Middle frontal gyrus (tissue), 1 donor: Measurements from ENCODE around the gene COL4A1.

ENCODE experiments used
- DNase-seq: peaks from one replicate; pipeline ENCODE4 v3.0.0-alpha.2; 2015; ENCODE audit warnings: low spot score; ENCODE audit errors: extremely low spot score

Gene COL4A1

DNA sequence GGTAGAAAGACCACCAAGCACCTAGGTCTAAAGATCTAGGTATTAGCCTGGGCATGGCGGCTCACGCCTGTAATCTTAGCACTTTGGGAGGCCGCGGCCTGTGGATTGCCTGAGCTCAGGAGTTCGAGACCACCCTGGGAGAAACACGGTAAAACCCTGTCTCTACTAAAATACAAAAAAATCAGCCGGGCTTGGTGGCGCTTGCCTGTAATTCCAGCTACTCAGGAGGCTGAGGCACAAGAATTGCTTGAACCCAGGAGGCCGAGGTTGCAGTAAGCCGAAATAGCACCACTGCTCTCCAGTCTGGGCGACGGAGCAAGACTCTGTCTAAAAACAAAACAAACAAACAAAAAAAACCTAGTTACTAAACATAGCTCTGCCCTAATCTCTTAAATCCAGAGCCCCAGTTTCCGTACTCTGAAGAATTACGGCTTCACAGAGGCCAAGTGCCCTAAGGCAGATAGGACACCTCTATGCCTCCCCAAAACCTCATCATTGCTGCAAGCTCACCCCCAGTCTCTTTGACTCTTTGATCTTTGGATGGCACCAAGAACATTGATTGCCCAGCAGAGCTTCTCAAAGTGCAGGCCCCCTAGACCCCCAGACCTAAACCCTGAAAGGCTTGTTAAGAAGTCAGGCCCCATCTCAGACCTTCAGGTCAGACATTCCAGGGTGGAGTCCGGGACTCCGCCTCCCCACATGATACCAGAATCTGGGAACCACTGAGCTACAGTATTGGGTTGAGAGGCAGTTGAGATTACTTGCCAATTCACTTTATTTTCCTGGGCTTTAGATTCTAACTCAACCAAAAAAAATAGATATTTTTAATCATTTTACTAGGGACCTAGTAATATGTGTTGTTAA is 2.9 kb upstream of the COL4A1 start:
- no peak for DNase-seq

DNA sequence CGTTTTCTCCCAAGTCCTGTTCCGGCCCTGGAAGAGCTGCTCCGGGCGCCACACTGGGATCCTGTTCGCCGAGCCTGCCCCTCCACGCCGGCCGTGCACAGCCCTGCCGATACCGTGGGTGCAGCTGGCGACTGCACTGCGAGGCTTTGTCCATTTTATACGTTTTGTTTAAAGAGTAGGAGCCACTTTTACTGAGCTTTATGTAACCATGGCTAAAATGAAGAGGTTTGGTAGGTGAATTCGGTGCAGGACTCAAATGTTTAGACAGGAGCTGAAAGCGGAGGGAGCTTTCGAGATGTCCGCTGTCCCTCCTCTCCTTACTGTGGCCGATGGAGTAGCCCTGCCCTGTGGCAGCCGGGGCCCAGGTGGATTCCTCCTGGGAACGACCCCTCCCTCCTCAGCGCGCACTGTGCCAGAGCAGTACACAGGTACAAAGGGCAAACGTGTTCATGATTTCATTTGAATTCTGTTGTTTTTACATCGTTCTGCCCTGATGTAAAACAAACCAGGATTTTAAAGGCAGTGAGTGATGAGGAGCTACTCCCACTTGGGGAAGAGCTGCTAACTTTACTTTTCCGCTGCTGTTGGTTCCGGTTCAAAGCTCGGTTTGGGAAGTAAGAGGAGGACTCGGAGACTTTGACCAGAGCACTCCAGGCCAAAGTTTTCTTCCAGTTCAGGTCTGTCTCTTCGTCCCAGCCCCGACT is 1.9 kb upstream of the COL4A1 start:
- DNase-seq = no peak

DNA sequence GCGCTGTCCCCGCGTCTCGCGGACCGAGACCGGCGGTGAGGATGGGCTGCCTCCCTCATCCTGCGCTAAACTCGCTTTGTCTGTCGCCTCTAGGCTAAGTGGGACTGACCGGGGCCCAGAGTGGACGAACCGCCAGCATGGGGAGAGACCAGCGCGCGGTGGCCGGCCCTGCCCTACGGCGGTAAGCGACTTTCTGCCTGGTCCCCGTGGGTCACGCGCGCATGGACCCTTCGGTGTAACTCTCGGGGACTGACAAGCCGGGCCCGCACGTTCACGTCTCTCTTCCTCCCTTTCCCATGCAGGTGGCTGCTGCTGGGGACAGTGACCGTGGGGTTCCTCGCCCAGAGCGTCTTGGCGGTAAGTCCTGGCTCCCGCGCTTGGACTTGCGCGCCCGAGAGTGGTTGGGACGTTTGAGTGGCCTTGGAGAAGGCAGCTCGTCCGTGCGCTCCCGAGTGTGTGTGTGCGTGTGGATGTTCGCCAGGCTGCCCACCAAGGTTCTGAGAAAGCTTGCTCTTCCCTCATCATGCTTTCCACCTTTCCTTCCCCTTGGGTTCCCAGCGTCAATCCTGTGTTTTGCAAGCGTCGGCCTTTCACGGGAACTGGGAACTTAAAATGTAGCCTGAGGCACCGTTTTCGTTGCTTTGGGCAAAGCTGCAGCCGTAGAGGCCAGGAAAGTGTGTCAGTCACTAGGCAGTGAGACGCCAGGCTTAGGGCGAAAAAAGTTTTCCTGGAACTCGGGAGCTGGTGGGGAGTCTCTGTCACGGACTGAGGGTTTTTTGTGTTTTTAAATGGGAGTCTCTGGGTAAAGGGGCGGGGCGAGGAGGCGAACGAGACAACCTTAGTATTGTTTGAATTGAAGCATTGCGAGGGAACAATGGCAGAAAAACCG is 1.1 kb upstream of the COL4A1 start:
- DNase-seq = no peak

DNA sequence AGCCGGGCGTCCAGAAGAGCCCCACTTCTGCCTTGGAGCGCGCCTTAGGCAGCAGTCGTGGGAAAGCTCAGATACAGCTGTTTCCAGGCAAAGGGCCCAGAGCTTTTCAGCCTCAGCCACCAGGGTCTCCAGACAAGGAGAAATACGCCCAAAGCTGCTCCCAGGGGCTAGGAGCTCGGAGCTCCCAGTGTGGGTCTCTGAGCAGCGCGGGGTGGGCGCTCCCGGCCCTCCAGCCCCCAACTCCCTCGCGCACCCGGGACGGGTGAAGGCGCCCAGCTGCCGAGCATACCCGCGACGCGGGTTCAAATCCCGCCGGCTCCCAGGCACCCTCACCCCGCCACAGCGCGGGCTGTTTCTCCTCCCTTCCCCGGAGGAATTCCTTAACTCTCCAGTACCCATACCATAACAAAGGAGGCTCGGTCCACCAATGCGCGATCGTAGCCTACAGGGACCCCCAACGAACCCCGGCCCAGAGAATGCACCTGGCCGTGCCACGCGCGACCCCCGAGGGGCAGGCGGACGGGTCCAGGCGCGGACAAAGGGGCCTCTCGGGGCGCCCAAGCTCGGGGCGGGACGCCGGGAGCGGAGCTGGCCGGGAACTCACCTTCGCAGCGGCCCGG is 507 bp downstream of the COL4A1 start:
- no peak for DNase-seq

DNA sequence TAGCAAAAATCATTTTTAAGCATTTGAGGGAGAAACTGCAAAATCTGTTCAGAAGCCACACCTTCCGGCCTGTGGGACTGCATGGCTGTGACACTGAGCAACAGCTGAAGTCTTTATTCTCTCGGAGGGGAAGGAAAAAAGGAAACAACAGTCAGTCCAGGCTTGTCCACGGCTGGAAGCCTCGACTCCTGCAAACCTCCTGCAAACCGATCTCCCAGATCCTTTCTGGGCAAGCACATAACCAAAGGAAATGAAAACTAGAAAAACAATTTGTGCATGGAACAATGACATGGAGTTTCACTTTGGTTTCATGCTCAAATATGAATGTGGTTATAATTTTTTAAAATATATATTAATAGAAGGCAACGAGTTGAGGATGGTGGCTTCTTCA is 1.0 kb downstream of the COL4A1 start:
- no peak for DNase-seq

DNA sequence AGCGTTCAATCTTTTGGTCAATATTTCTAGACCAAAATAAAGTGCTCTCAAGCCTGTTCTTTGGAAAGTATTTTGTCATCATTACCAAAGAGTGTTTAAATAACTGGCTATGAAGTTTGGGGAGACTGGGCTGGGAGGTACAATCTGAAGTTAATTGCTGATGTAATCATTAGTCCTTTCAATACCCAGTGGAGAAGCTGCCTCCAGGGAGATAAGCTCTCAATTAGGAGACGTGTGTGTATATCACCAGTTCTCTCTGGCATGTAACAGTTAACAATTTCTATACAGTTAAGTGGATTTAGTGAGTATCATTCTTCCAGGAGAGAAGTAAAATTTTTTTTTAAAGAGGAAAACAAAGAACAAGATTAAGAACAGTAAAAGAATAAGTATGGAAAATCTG is 1.4 kb downstream of the COL4A1 start:
- no peak for DNase-seq

DNA sequence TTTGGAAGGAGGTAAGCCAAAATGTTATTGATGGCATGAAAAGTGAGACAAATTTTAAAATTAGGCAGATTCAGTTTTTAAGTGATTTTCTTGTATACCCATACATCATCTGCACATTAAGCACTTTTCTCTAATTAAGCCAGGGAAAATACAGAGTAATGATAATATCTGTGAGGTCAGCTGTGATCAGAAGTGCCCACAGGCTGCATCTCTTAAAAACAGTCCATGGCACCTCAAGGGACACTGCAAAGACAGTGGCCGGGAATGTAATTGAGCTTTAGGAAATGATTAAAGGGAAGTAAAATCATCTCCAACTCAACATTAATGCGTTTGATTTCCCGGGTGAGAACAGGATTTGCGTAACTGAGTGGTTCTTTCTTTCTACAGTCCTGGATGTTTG is 2.0 kb downstream of the COL4A1 start:
- DNase-seq = no peak

DNA sequence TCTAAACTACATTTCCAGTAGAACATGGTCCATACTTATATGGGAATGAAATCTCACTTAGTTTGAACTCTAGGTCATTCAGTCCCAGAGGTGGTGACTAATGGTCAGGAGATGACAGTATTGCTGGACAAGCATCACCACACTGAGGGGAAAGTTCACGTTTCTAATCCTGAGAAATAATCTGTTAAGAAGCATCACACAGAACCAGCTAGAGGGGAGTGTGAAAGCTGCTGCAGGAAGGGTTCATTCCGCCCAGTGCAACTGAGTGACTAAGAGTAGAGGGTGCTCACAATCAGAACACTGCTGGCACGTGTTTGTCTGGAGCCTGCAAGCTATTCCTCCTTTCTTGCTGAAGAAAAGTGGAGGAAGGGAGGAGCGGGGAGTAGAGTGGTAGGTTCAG is 2.7 kb downstream of the COL4A1 start:
- no peak for DNase-seq

DNA sequence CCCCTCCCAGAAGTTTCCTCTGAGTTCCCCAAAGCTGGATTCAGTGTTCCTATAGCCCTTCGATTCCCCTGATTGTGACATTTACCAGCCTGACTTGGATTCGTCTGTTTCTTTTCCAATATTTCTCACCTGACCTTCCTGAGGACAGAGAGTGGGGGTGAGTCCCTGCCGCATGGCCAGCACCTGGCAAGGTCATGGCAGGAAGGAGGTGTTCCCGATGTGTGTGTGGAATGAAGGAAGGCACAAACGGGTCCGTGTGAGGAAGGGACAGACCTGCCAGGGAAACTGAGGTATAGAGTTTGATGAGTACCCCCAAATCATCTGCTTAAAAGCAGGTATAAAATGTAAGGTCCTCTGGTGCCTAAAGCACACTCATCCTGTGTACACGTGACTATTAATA is 3.3 kb downstream of the COL4A1 start:
- DNase-seq = no peak

DNA sequence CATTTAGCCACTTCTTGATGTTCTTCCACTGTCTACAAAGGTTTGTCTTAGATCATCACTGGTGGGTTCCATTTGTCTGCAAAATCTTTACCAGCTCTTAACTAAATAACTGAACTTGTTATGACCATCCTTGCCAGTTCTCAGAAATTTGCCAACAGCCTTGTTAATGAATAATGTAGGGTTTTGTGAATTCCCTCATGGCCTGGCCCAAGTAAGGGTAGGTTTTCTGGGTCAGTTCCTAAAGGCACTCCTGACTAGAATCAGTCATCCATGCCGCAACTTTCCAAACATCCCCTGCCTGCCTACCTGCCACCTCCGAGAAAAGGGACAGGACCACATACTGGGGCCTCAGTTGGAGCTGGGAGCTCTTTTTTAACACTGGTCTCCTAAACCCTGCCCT is 4.0 kb downstream of the COL4A1 start:
- no peak for DNase-seq

DNA sequence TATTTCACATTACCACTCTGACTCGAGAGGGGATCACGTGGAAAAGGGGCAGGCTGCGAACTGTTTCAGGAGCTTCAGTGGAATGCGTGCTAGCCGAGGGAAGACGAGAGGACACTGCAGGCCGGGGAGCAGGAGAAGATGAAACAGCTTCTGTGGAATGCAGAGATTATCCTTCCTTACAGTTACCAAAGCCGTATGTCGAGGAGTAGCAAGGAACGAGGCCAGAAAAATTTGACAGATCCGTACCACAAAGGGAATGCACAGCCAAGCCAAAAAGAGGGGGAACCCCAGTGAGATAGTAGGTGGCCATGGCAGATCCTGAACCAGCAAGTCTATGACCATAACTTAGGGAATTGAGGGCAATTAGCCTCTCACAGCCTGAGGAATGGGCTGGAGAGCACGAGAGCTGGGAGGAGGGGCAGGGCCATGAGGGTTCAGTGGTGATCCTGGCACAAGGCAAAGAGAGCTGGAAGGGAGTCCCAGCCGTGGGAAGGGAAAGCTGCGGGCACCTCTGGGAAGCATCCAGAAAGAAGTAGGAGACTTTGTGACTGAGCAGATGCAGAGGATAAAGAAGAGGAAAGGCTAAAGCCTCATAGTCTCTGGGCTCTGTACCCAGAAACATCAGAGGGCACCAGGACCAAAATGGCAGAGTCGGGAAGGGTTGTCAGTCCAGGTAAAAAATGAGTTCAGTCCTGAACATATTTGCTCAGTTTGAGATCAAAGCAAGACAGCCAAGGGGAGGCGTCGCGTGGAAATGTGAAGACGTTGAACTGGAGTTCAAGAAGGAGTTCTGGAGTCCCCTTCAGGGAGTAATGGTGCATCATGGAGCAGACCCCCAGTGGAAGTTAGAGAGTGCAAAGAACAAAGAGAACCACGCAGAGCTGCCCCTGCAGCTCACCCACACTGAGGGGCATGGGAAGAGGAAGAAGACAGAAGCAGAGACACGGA is 5.1 kb downstream of the COL4A1 start:
- no peak for DNase-seq

DNA sequence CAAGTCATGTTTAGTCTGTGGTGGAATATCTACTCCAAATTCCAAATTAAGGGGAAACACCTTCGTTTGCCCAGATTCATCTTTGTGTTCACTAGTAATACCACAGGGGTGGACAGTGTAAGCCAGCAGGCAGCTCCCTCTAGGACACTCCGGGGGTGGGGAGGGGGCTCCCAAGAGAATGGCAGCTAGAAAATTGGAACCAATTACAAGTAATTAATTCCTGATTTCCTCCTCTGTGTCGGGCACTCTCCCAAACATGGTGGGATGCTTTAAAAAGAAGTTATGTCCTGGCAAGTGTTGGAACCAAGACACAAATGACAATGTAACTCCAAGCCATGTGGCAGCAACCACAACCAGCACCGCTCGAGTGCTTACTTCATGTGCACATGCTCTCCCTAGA is 5.9 kb downstream of the COL4A1 start:
- no peak for DNase-seq

DNA sequence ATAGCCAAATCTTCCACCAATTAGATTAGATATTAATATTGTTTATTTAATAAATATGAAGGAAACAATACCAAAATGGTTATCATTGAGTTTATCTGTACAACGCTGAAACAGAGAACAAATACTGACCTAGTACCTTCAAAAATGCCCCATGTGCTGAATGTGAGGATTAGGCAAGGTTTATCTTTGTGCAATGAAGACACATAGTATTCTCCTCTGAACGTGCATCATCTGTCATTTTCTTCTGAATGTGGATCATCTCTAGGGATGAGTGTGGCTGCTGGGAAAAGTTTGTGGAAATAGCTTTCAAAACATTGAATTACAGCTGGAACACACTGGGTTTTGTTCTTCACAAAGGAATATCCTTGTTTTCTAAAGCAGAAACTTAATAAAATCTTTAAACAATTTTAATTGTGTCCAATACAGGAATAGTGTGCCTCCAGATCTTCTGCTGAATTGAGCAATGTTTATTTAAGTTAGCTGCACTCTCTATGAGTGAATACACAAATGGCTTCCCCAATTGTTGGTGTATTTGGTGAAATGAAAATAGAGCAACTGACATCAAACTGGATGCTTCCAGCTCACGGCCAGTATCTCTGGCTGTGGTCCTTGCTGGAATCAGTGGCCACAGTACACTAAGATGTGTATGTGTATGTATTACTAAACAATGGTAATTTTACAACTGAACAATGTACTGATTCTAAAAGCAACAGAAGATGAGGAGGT is 6.7 kb downstream of the COL4A1 start:
- DNase-seq = no peak

DNA sequence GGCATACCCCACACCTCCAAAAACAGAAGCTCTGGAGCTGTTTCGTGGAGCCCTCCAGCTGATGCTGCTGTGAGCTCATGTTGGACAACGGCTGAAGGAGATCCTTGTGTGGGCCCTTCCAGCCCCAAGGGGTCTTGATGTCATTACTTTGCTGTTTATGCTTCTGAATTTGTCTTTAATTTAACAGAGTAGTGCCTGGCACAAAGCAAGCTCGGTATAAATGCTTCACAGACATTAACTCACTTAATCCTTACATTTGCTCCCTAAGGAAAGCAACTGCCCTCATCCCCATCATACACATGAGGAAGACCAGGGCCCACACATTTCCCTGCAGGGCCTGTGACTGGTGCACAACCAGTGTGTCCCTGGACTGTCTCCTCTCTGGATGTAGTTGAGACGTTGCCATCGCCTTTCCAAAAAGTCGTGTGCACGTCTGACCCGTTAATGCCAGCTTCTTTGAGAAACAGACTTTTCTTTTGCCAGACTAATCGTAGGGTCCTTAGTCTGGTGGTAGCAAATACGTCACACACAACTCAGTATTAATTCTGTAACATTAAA is 7.6 kb downstream of the COL4A1 start:
- DNase-seq = no peak

DNA sequence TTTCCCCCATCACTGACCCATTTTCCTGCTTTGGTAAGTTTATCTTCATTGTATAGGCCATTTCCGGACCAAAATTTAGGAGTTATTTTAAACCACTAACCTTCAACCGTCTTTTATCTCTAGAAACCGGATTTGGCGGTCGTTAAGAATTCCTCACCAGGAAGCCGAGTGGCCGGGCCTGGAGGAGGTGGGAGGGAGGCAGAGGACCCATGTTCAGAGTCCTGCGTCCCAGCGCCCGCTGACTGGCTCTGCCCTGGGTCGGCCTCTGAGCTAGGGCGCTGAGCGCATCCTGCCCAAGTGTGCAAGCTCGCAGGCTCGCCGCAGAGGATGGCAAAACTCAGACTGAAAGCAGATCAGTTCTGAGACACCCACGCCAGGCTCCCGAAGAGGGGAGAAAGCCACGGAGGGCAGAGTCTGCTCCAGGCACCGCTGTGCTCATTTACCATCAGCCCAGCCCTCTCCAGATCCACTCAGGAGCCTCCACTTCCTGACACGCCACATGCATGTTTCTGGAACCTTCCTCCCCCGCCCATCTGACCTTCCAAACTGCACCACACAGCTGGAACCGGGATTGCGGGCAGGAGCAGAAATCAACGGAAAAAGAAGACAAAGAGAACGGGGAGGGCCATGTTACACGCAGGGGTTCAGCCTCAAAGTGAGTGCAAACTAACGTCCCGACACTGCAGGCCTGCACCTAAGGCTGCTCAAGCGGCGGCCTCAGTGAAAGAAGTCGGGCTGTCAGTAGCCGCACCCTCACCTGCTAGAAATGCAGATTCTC is 8.3 kb downstream of the COL4A1 start:
- DNase-seq = no peak

DNA sequence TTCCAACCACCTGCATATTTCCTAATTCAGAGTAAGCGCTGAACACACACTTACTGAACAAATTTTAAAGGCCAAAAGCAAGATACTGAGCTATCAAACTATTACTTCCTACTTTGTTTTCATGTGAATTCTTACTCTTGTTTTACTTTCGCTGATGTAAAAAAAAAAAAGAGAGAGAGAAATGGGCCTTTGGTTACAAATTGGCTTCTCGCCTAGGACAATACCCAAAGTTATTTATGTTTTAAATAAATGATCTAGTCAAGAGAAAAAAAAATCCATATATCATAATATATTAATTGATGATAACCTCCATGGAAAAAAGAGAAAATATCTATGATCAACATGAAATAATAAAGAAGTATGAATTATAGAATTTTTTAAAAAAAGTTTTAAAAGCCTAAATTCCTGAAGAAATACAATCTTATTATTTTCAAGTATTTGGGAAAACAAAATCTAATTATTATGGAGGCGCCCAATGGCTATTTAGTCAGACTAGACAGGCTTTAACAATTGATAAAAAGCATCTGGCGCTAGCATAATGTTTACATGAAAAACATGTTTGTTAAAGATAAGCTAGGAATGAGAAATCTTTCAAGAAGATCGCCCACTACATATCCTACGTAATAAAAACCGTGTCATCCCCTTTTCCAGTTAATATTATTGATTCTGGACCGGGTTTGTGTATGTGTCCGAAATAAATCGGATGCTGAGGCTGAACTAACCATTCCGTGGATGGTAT is 9.0 kb downstream of the COL4A1 start:
- no peak for DNase-seq

DNA sequence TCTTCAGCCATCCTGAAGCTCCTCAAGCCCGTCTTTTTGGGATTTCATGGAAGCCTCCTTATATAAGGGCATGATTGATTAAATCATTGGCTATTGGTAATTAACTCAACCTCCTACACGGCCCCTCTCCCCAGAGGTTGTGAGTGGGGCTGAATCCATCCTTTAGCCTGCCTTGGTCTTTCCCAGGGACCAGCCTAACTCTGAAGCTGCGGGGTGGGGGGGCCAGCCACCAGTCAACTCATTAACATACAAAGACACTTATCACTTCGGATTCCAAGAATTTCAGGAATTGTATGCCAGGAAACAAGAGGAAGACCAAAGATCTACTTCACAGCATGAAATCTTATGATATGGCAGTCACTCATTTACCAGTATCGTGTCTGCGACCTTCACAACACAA is 9.9 kb downstream of the COL4A1 start:
- DNase-seq = no peak

DNA sequence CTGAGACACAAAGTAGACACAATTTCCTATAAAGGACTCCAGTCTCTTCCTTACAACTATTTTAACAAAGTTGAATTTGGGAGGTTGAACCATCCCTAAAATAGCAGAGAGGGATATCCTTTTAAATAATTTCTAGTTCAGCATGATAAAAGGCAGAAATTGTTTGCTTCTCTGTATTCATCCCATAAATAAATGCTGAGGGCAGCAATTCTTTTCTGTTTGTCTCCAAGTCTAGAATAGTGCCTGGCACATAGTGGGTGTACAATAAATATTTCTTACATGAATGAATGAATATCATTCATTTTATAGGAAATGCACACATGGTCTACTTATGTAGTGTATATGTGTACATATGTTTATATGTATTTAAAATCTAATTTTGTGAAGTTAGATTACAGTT is 12.3 kb downstream of the COL4A1 start:
- DNase-seq = no peak
